Thyroid gland (tissue), 4 donors: ENCODE data around the gene RAP1GAP. TPM values are rescaled to one million over a fixed set of nuclear protein-coding genes. Genes with fewer than 3 reads are reported as not detected.

Experiments
- DNase-seq, 2 donors: peaks; one replicate each; pipeline ENCODE4 v3.0.0-alpha.2; 2019
- H3K27ac ChIP-seq, 3 donors: fragments of 200-600 bp; sonication (generic); 1 replicate in 2 of 3; 2 replicates in 1 of 3; pipeline ENCODE4 v1.5.1; 2016 to 2019; ENCODE audit warnings: mild to moderate bottlenecking in 1 of 3, moderate library complexity in 1 of 3
- H3K27me3 ChIP-seq: fragments of 200-600 bp; sonication (generic); one replicate; pipeline ENCODE4 v1.5.1; 2019
- H3K36me3 ChIP-seq, 2 donors: fragments of 200-600 bp; sonication (generic); one replicate each; pipeline ENCODE4 v1.5.1; 2016 to 2019
- H3K4me1 ChIP-seq, 2 donors: fragments of 200-600 bp; sonication (generic); one replicate each; pipeline ENCODE4 v1.5.1; 2017 to 2019
- H3K4me3 ChIP-seq, 3 donors: fragments of 200-600 bp; sonication (generic); replicated peaks in 1 of 3; 1 replicate in 2 of 3; 2 replicates in 1 of 3; pipeline ENCODE4 v1.5.1; 2016; ENCODE audit warnings: mild to moderate bottlenecking in 1 of 3
- H3K9me3 ChIP-seq: fragments of 200-600 bp; sonication (generic); one replicate; pipeline ENCODE4 v1.5.1; 2017
- POLR2A ChIP-seq, 2 donors: fragments of 450-650 bp; IDR thresholded peaks; one replicate each; pipeline ENCODE4 v1.6.1; 2017; ENCODE audit warnings: antibody characterized with exemption in 2 of 2, mild to moderate bottlenecking in 2 of 2, moderate library complexity in 1 of 2
- WGBS, 2 donors: methylation state at CpG; one replicate each; pipeline ENCODE4 v1.1.5; 2017; 5-methylcytosine and 5-hydroxymethylcytosine counted together
- intact Hi-C: fragments of 100-400 bp; cut with DNase I; formaldehyde crosslinking; loops from one replicate; pipeline ENCODE4 v1.15.1; 2023
- total RNA-seq, 4 donors: library from RNA; depleted of rRNA; stranded (reverse); fragments of >200 nt; gene quantifications; one replicate each; pipeline ENCODE4 v1.2.3, GENCODE V29; 2016
- TF ChIP-seq, protein P1 (sequence below), 6 experiments: fragments of 200-600 bp in 3 of 6; fragments of 450-650 bp in 3 of 6; sonication (generic) in 3 of 6; IDR thresholded peaks; one replicate each; pipeline ENCODE4 v1.5.1; 2016 to 2019; ENCODE audit warnings: antibody characterized with exemption in 6 of 6, mild to moderate bottlenecking in 2 of 6, inconsistent platforms in 1 of 6, moderate library complexity in 1 of 6

The RAP1GAP gene
- total RNA-seq, 4 donors from 2014 or later: 256 to 588 (median 506) TPM

DNA sequence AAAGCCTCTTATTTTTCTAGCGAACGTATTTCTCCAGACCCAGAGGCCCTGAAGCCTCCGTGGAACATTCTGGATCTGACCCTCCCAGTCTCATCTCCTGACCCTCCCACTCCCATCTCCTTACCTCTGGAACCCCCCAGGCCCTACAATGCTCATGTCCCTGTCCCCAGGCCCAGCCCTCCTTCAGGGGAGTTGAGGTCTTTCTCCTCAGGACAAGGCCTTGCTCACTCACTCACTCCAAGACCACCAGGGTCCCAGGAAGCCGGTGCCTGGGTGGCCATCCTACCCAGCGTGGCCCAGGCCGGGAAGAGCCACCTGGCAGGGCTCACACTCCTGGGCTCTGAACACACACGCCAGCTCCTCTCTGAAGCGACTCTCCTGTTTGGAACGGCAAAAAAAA, 91.2 kb downstream of the RAP1GAP start:
- Histone ChIP-seq H3K9me3 (no peaks in the 10 kb centered on the region), H3K36me3 (no peaks in the 10 kb centered on the region), H3K4me1 (peaks cover 0 to 15% of the 10 kb centered on the region in 2 donors), H3K27me3 (no peaks in the 10 kb centered on the region), H3K27ac (no peak overlapping the region), H3K4me3 (no peak overlapping the region)
- 87 to 89% methylated on average over 9 of the region's 9 CpGs for WGBS, 2 donors
- no peak for DNase-seq
- TF ChIP-seq, protein P1, sequence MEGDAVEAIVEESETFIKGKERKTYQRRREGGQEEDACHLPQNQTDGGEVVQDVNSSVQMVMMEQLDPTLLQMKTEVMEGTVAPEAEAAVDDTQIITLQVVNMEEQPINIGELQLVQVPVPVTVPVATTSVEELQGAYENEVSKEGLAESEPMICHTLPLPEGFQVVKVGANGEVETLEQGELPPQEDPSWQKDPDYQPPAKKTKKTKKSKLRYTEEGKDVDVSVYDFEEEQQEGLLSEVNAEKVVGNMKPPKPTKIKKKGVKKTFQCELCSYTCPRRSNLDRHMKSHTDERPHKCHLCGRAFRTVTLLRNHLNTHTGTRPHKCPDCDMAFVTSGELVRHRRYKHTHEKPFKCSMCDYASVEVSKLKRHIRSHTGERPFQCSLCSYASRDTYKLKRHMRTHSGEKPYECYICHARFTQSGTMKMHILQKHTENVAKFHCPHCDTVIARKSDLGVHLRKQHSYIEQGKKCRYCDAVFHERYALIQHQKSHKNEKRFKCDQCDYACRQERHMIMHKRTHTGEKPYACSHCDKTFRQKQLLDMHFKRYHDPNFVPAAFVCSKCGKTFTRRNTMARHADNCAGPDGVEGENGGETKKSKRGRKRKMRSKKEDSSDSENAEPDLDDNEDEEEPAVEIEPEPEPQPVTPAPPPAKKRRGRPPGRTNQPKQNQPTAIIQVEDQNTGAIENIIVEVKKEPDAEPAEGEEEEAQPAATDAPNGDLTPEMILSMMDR (IDR thresholded peaks at IDR 0.05): no peak
- no peak for TF ChIP-seq POLR2A (IDR thresholded peaks at IDR 0.05)
- intact Hi-C loops: loop anchor here (5.0 kb wide), 1 partner anchor 71 kb away; the partner anchor contains the start of gene ALPL

DNA sequence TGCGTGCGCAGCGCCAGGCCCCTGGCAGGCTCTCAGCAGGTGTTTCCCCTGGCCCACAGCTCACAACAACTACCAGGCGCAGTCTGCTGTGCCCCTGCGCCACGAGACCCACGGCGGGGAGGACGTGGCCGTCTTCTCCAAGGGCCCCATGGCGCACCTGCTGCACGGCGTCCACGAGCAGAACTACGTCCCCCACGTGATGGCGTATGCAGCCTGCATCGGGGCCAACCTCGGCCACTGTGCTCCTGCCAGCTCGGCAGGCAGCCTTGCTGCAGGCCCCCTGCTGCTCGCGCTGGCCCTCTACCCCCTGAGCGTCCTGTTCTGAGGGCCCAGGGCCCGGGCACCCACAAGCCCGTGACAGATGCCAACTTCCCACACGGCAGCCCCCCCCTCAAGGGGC, 91.8 kb downstream of the RAP1GAP start:
- peaks cover 0 to 15% of the 10 kb centered on the region in 2 donors for H3K4me1 ChIP-seq
- H3K4me3 ChIP-seq: no peak overlapping the region
- 95 to 96% methylated on average over 22 to 24 of the region's 26 CpGs for WGBS, 2 donors
- H3K36me3 ChIP-seq: no peaks in the 10 kb centered on the region
- H3K27ac ChIP-seq: no peak overlapping the region
- no peaks in the 10 kb centered on the region for H3K9me3 ChIP-seq
- intact Hi-C loops: loop anchor here (5.0 kb wide), 1 partner anchor 70 kb away; the partner anchor contains the start of gene ALPL
- DNase-seq: no peak
- no peaks in the 10 kb centered on the region for H3K27me3 ChIP-seq
- TF ChIP-seq, protein P1 (IDR thresholded peaks at IDR 0.05): no peak
- no peak for TF ChIP-seq POLR2A (IDR thresholded peaks at IDR 0.05)

DNA sequence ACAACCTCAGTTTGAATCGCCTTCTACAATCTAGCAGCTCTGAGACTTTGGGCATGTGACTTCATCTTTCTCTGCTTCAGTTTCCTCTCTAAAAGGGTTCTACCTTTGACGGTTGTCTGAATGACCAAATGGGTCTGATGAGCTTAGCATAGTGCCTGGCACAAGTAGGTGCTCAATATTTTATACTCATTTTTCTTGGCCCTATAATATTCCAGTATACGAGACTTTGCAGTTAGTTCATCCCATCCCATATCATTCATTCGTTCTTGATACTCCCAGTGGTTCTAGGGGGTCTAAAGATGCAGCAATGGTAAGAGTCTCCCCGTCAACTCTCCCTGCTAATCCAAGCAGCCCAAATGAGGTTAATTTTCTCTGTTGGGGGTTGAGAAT, 92.4 kb downstream of the RAP1GAP start:
- Histone ChIP-seq H3K27ac (no peak overlapping the region), H3K27me3 (no peaks in the 10 kb centered on the region), H3K36me3 (no peaks in the 10 kb centered on the region), H3K4me3 (no peak overlapping the region), H3K9me3 (no peaks in the 10 kb centered on the region), H3K4me1 (peaks cover 0 to 15% of the 10 kb centered on the region in 2 donors)
- no peak for DNase-seq
- WGBS, 2 donors: 89 to 94% methylated on average over 5 of the region's 5 CpGs
- intact Hi-C loops: loop anchor here (5.0 kb wide), 1 partner anchor 69 kb away; the partner anchor contains the start of gene ALPL
- no peak for TF ChIP-seq POLR2A (IDR thresholded peaks at IDR 0.05)
- TF ChIP-seq, protein P1 (IDR thresholded peaks at IDR 0.05): no peak

DNA sequence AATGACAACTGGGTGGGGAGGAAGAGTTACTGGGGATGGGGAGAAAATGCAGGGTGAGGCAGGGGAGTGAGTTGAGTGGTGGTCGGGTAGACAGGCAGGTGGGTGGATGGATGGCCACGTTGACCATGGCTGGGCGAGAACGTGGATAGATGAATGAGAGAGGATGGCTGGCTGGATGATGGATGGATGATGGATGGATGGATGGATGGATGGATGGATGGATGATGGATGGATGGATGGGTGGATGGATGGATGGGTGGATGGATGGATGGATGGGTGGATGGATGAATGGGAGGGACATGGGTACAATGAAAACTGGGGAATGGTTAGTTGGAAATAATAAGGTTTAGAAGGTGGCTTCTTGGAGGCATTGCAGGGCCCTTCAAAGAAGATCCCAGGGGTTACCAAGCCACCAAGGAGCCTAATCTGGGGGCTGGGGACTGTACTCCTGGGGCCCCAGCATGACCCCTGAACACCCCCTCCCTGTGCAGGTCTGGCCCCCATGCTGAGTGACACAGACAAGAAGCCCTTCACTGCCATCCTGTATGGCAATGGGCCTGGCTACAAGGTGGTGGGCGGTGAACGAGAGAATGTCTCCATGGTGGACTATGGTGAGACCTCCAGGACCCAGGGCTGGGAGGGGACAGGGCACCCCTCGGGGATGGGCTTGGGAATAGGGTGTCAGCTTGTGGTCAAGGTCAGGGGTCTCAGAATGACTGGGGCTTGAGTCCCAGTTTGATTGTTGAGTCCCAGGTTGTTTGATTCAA, 92.9 kb downstream of the RAP1GAP start:
- H3K27ac ChIP-seq: no peak overlapping the region
- H3K9me3 ChIP-seq: no peaks in the 10 kb centered on the region
- H3K27me3 ChIP-seq: no peaks in the 10 kb centered on the region
- no peak for DNase-seq
- TF ChIP-seq POLR2A (IDR thresholded peaks at IDR 0.05): no peak
- TF ChIP-seq, protein P1 (IDR thresholded peaks at IDR 0.05): no peak
- peaks cover 0 to 15% of the 10 kb centered on the region in 2 donors for H3K4me1 ChIP-seq
- intact Hi-C loops: loop anchor here (5.0 kb wide), 1 partner anchor 69 kb away; the partner anchor contains the start of gene ALPL
- WGBS, 2 donors: 88 to 96% methylated on average over 7 of the region's 7 CpGs
- no peak overlapping the region for H3K4me3 ChIP-seq
- no peaks in the 10 kb centered on the region for H3K36me3 ChIP-seq

DNA sequence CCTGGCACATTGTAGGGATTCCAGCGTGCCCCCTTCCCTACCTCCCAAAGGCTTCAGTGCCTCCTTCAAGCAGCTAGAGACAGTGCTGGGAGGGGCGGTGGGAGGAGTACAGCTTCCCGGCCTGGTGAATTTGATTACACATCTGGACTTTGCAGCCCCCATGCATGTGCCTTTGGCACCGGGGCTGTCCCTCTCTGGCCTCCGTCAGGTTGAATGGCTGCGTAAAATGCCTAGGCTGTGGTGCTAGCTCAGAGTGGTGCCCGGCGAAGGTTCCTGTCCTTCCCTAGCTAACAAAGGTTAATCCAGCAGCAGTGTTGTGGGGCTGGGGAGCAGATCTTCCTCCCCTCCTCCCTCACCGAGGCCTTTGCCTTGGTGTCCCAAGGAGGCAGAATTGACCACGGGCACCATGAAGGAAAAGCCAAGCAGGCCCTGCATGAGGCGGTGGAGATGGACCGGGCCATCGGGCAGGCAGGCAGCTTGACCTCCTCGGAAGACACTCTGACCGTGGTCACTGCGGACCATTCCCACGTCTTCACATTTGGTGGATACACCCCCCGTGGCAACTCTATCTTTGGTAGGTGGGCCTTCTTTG, 93.7 kb downstream of the RAP1GAP start:
- H3K27ac ChIP-seq: peak overlapping the region in 1 of 3 donors; percentile 78

More for the DNA sequence above, 93.7 kb downstream of the RAP1GAP start:
- H3K4me3 ChIP-seq: no peak overlapping the region
- 95 to 97% methylated on average over 14 to 17 of the region's 18 CpGs for WGBS, 2 donors
- peaks cover 0 to 15% of the 10 kb centered on the region in 2 donors for H3K4me1 ChIP-seq
- H3K9me3 ChIP-seq: no peaks in the 10 kb centered on the region
- no peaks in the 10 kb centered on the region for H3K27me3 ChIP-seq
- intact Hi-C loops: loop anchor here (5.0 kb wide), 1 partner anchor 68 kb away; the partner anchor contains the start of gene ALPL
- TF ChIP-seq POLR2A (IDR thresholded peaks at IDR 0.05): no peak
- TF ChIP-seq, protein P1 (IDR thresholded peaks at IDR 0.05): no peak
- H3K36me3 ChIP-seq: no peaks in the 10 kb centered on the region
- DNase-seq: no peak
